NCI-H345 treated with DMSO at 0.1 percent for 48 hours (cell line): ENCODE data around the gene LSR.

Experiments used
- DNase-seq: peaks from one replicate; lab custom pipeline; 2025; ENCODE audit not compliant: unreplicated experiment; lab: John Stamatoyannopoulos, UW

Gene LSR

DNA sequence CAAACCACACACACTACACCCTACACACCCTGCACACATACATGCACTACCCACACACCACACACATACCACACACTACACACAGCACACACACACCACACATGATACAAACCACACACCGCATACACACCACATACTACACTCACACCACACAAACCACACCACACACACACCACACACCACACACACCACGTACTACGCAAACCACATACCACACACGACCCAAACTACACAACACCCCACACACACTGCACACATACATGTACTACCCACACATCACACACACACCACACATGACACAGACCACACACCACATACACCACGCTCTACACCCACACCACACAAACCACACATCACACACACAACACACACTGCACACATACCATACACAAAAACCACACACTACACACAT lies 49.8 kb downstream of the LSR start:
- no peak for DNase-seq

- no peak for DNase-seq
These were observed 50.9 kb downstream of the LSR start for GRCh38 chr19:35299523-35300338.

- no peak for DNase-seq
These were observed 51.5 kb downstream of the LSR start for GRCh38 chr19:35300339-35300649.

- no peak for DNase-seq
These were observed 53.2 kb downstream of the LSR start for GRCh38 chr19:35301961-35302360.

- DNase-seq, result no peak
These were observed 53.6 kb downstream of the LSR start for GRCh38 chr19:35302446-35302845.

GRCh38 chr19:35303357-35303915 lies 54.6 kb downstream of the LSR start:
- DNase-seq, result no peak

- DNase-seq, result no peak
These were observed 55.2 kb downstream of the LSR start for GRCh38 chr19:35304036-35304435.

- DNase-seq, result no peak
These were observed 56.4 kb downstream of the LSR start for GRCh38 chr19:35305181-35305580.

GRCh38 chr19:35306473-35307246 lies 57.9 kb downstream of the LSR start:
- DNase-seq, result peak; percentile 9

- no peak for DNase-seq
These were observed 59.1 kb downstream of the LSR start for GRCh38 chr19:35307931-35308330.

- DNase-seq, result no peak
These were observed 60.1 kb downstream of the LSR start for GRCh38 chr19:35308910-35309309.

GRCh38 chr19:35309481-35310279 lies 60.9 kb downstream of the LSR start:
- DNase-seq, result no peak

GRCh38 chr19:35310331-35310730 lies 61.5 kb downstream of the LSR start:
- no peak for DNase-seq

DNA sequence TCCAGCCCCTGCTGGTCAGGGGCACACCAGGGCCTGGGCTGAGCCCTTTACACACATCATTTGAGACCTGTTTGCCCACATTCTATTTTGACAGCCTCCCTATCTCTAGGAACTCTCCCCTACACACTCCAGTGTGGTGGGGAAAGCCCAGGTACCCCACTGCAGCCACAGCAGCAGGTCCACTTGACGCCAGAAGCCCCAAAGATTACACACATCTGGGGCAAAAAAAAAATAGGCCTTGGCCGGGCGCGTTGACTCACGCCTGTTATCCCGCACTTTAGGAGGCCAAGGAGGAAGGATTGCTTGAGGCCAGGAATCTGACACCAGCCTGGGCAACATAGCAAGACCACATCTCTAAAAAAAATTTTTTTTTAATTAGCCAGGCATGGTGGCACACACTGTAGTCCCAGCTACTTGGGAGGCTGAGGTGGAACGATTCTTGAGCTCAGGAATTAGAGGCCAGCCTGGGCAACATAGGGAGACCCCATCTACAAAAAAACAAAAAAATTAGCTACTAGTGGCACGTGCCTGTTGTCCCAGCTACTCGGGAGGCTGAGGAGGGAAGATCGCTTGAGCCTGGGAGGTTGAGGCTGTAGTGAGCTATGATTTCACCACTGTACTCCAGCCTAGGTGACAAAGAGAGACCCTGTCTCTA lies 62.1 kb downstream of the LSR start:
- no peak for DNase-seq

GRCh38 chr19:35311901-35312665 lies 63.3 kb downstream of the LSR start:
- DNase-seq, result no peak

- no peak for DNase-seq
These were observed 64.8 kb downstream of the LSR start for GRCh38 chr19:35313587-35313986.

DNA sequence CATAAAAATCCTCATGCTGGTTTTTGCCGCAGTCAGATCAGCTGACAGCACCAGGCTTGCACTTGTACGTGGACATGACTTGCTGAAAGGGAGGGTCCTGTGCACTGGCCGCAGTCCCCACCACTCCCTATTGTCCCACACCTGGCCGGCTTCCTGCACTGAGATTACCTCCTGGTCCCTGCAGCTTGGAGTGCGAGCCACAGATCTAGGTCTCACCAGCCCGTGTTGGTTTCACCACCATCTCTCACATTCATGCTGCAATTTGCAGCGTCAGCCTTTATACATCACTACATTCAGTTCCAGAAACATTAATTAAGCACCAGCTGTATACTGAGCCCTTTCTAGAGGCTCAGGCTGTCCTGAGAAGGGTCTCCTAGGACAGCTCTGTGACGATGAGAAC lies 65.2 kb downstream of the LSR start:
- DNase-seq, result no peak

DNA sequence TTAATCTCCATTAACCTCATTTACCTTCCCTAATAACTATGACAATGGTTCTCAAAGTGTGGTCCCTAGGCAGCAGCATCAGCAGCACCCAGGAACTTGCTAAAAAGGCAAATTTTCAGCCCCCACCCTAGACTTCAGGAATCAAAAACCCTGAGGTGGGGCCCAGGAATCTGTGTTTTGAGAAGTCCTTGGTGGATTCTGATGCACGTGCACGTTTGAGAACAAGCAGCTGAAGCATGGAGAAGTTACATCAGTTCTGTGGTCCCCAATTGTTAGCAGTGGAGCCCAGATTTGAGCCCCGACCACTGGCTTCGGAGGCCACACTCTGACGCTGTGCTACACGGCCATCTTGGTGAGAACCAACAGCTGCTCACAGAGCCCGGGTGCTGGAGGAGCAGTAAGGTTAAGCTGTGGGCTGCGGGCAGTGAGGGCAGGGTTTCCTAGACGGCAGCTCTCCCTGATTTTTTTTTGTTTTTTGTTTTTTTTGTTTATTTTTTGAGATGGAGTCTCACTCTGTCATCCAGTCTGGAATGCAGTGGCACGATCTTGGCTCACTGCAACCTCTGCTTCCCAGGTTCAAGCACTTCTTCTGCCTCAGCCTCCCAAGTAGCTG lies 66.2 kb downstream of the LSR start:
- DNase-seq, result no peak

DNA sequence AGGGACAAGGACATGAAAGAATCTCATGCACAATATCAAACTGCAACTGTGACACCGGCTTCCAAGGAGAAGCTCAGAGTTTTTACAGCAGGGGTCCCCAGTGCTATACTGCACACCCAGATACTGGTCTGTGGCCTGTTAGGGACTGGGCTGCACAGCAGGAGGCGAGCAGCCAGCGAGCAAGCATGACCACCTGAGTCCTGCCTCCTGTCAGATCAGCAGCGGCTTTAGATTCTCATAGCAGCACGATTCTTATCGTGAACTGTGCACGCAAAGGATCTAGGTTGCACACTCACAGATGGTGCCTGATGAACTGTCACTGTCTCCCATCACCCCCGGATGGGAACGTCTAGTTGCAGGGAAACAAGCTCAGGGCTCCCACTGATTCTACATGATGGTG lies 67.1 kb downstream of the LSR start:
- DNase-seq, result no peak

DNA sequence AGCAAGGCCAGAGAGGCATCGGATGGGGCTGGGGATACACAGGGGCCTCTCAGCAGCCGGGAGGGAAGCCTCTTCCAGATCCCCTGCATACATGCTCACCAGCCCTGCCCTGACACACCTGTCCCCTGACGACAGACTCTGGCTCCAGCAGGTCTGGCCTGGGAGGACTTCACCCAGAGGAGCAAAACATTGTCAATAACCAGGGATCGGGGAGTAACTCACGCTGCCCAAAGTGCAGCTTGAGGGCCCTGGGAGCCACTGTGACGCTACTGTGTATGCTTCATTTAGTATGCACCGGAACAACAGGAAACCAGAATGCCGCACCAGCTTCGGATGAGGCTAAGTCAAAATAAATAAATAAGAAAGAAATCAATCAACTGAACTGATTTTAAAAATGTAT lies 67.8 kb downstream of the LSR start:
- peak; percentile 66 for DNase-seq
